ENCODE results near the gene GNAL. TPM values are rescaled to one million over a fixed set of nuclear protein-coding genes. Genes with fewer than 3 reads are reported as not detected.
A peak's percentile ranks its signal among the peaks of the same experiment; 100 is the strongest.

Gene GNAL
- total RNA-seq, 3 donors from 2014 or later (not counting 1 experiment from before 2014, with no cell fraction given), result 10.9 to 15.0 (median 12.6) TPM

- H3K9me3 ChIP-seq (ENCODE audit: control insufficient read depth, insufficient read depth, low read length), result no peaks in the 10 kb centered on the region
- no peaks in the 10 kb centered on the region for H3K4me1 ChIP-seq (ENCODE audit: control insufficient read depth, insufficient read depth, low read length)
- no peak for TF ChIP-seq CTCF (IDR thresholded peaks at IDR 0.05)
- WGBS (ENCODE audit: insufficient coverage), result 93% methylated on average over 12 of the region's 12 CpGs
- no peaks in the 10 kb centered on the region for H3K9me3 Mint-ChIP-seq
- peak in 1 of 2 donors; percentile 19 for DNase-seq
- H3K27ac ChIP-seq (ENCODE audit: low read length), result no peak overlapping the region
- H3K4me3 Mint-ChIP-seq, result no peak overlapping the region
- H3K36me3 ChIP-seq (ENCODE audit: control insufficient read depth, insufficient read depth, low read length), result no peaks in the 10 kb centered on the region
- no peaks in the 10 kb centered on the region for H3K27me3 Mint-ChIP-seq (ENCODE audit: low read depth in 2 of 2)
- no peaks in the 10 kb centered on the region for H3K27me3 ChIP-seq (ENCODE audit: control insufficient read depth, insufficient read depth, low read length)
- H3K4me3 ChIP-seq (ENCODE audit: low read length), result no peak overlapping the region
- no peak overlapping the region for H3K27ac Mint-ChIP-seq
- ATAC-seq, result no peak
- no peaks in the 10 kb centered on the region for H3K36me3 Mint-ChIP-seq
- intact Hi-C loops (cut with micrococcal nuclease), result no loop called here
- peaks cover 6 to 11% of the 10 kb centered on the region in 2 donors for H3K4me1 Mint-ChIP-seq
These were observed 137.8 kb downstream of the GNAL start for GRCh38 chr18:11826836-11827235.

GRCh38 chr18:11828786-11829432 lies 139.8 kb downstream of the GNAL start:
- H3K4me3 Mint-ChIP-seq, result no peak overlapping the region
- no peak overlapping the region for H3K4me3 ChIP-seq (ENCODE audit: low read length)
- no peaks in the 10 kb centered on the region for H3K36me3 ChIP-seq (ENCODE audit: control insufficient read depth, insufficient read depth, low read length)
- H3K27me3 Mint-ChIP-seq (ENCODE audit: low read depth in 2 of 2), result no peaks in the 10 kb centered on the region
- H3K27ac Mint-ChIP-seq, result peak overlapping the region; percentile 55 to 86
- ATAC-seq, result peak; percentile 82 to 95 (median 94)
- peak overlapping the region; percentile 63 for H3K27ac ChIP-seq (ENCODE audit: low read length)
- no peak for TF ChIP-seq CTCF (IDR thresholded peaks at IDR 0.05)
- intact Hi-C loops (cut with micrococcal nuclease), result no loop called here
- no peaks in the 10 kb centered on the region for H3K36me3 Mint-ChIP-seq
- WGBS (ENCODE audit: insufficient coverage), result 64% methylated on average over 5 of the region's 6 CpGs
- DNase-seq, result peak in 1 of 2 donors; percentile 15
- H3K9me3 Mint-ChIP-seq, result no peaks in the 10 kb centered on the region
- no peaks in the 10 kb centered on the region for H3K27me3 ChIP-seq (ENCODE audit: control insufficient read depth, insufficient read depth, low read length)
- no peaks in the 10 kb centered on the region for H3K9me3 ChIP-seq (ENCODE audit: control insufficient read depth, insufficient read depth, low read length)
- no peaks in the 10 kb centered on the region for H3K4me1 ChIP-seq (ENCODE audit: control insufficient read depth, insufficient read depth, low read length)
- peaks cover 6 to 11% of the 10 kb centered on the region in 2 donors for H3K4me1 Mint-ChIP-seq

GRCh38 chr18:11830585-11830984 lies 141.5 kb downstream of the GNAL start:
- intact Hi-C loops (cut with micrococcal nuclease), result no loop called here
- H3K4me3 ChIP-seq (ENCODE audit: low read length), result no peak overlapping the region
- Mint-ChIP-seq H3K36me3 (no peaks in the 10 kb centered on the region), H3K27ac (no peak overlapping the region), H3K4me1 (peaks cover 6 to 11% of the 10 kb centered on the region in 2 donors), H3K9me3 (no peaks in the 10 kb centered on the region), H3K4me3 (no peak overlapping the region), H3K27me3 (ENCODE audit: low read depth in 2 of 2) (no peaks in the 10 kb centered on the region)
- H3K27ac ChIP-seq (ENCODE audit: low read length), result no peak overlapping the region
- ATAC-seq (no peak), DNase-seq (no peak)
- no peaks in the 10 kb centered on the region for H3K36me3 ChIP-seq (ENCODE audit: control insufficient read depth, insufficient read depth, low read length)
- TF ChIP-seq CTCF (IDR thresholded peaks at IDR 0.05), result no peak
- H3K27me3 ChIP-seq (ENCODE audit: control insufficient read depth, insufficient read depth, low read length), result no peaks in the 10 kb centered on the region
- WGBS (ENCODE audit: insufficient coverage), result 100% methylated on average over 2 of the region's 4 CpGs
- H3K4me1 ChIP-seq (ENCODE audit: control insufficient read depth, insufficient read depth, low read length), result no peaks in the 10 kb centered on the region
- no peaks in the 10 kb centered on the region for H3K9me3 ChIP-seq (ENCODE audit: control insufficient read depth, insufficient read depth, low read length)

GRCh38 chr18:11831921-11832320 lies 142.9 kb downstream of the GNAL start:
- no peaks in the 10 kb centered on the region for H3K36me3 ChIP-seq (ENCODE audit: control insufficient read depth, insufficient read depth, low read length)
- Mint-ChIP-seq H3K4me3 (no peak overlapping the region), H3K27ac (no peak overlapping the region), H3K4me1 (peaks cover 4 to 6% of the 10 kb centered on the region in 2 donors), H3K9me3 (no peaks in the 10 kb centered on the region), H3K27me3 (ENCODE audit: low read depth in 2 of 2) (no peaks in the 10 kb centered on the region), H3K36me3 (no peaks in the 10 kb centered on the region)
- WGBS (ENCODE audit: insufficient coverage), result 86% methylated on average over 1 of the region's 3 CpGs
- no peak overlapping the region for H3K27ac ChIP-seq (ENCODE audit: low read length)
- no peak overlapping the region for H3K4me3 ChIP-seq (ENCODE audit: low read length)
- TF ChIP-seq CTCF (IDR thresholded peaks at IDR 0.05), result no peak
- DNase-seq (no peak), ATAC-seq (no peak)
- no peaks in the 10 kb centered on the region for H3K4me1 ChIP-seq (ENCODE audit: control insufficient read depth, insufficient read depth, low read length)
- intact Hi-C loops (cut with micrococcal nuclease), result no loop called here
- H3K27me3 ChIP-seq (ENCODE audit: control insufficient read depth, insufficient read depth, low read length), result no peaks in the 10 kb centered on the region
- no peaks in the 10 kb centered on the region for H3K9me3 ChIP-seq (ENCODE audit: control insufficient read depth, insufficient read depth, low read length)

Measured in natural killer cell (primary cell).